Panc1 (cell line): ENCODE measurements around the gene SMC6. TPM values are rescaled to one million over a fixed set of nuclear protein-coding genes. Genes with fewer than 3 reads are reported as not detected.

ENCODE experiments used
- ATAC-seq: fragments of 200-7000 bp; cut with Tn5 transposase; 2 replicates; pipeline ENCODE4 v1.9.1; 2020; ENCODE audit warnings: mild to moderate bottlenecking, moderate library complexity
- BruUV-seq: library from RNA; stranded (reverse); fragments of 400-500 nt; replicated peaks from 2 replicates; lab custom pipeline; 2021; lab: Mats Ljungman, UMichigan
- CTCF ChIA-PET: fragments of 300-600 bp; sonication (Branson Sonifier 250); formaldehyde crosslinking; loops from one replicate; lab custom pipeline; 2022; ENCODE audit warnings: antibody characterized with exemption; lab: Charles Lee
- POLR2A ChIA-PET: fragments of 300-600 bp; sonication (Branson Sonifier 250); formaldehyde crosslinking; loops from one replicate; lab custom pipeline; 2022; ENCODE audit warnings: antibody characterized with exemption; lab: Charles Lee
- DNase-seq: peaks from one replicate; pipeline ENCODE4 v3.0.0-alpha.2; 2010; ENCODE audit warnings: low read depth, low spot score
- H3K27ac ChIP-seq: 2 replicates; pipeline ENCODE4 v1.5.1; 2011; ENCODE audit warnings: mild to moderate bottlenecking, low read length, inconsistent platforms
- H3K27me3 ChIP-seq: fragments of 200-500 bp; sonication (Bioruptor generic); 2 replicates; pipeline ENCODE4 v1.6.0; 2014; ENCODE audit warnings: low read length, inconsistent platforms; ENCODE audit not compliant: control insufficient read depth, insufficient read depth
- H3K36me3 ChIP-seq: fragments of 200-500 bp; sonication (Bioruptor generic); 2 replicates; pipeline ENCODE4 v1.5.1; 2014; ENCODE audit warnings: inconsistent platforms, mild to moderate bottlenecking, low read length, moderate library complexity; ENCODE audit not compliant: control insufficient read depth, insufficient read depth
- H3K4me1 ChIP-seq: 2 replicates; pipeline ENCODE4 v1.5.1; 2011; ENCODE audit warnings: inconsistent platforms, mild to moderate bottlenecking, low read length, moderate library complexity; ENCODE audit not compliant: control insufficient read depth, insufficient read depth
- H3K4me3 ChIP-seq, 2 experiments: 2 replicates each; pipeline ENCODE4 v1.5.1; 2011 to 2012; ENCODE audit warnings: low read depth in 2 of 2, low read length in 2 of 2, mild to moderate bottlenecking in 2 of 2, inconsistent platforms in 1 of 2, moderate library complexity in 1 of 2
- H3K9me3 ChIP-seq: fragments of 200-500 bp; sonication (Bioruptor generic); 2 replicates; pipeline ENCODE4 v1.5.1; 2014; ENCODE audit warnings: low read depth, mild to moderate bottlenecking, inconsistent platforms, low read length, moderate library complexity; ENCODE audit not compliant: control insufficient read depth, insufficient read depth
- POLR2AphosphoS5 ChIP-seq: IDR thresholded peaks from 2 replicates; pipeline ENCODE4 v1.6.1; 2012; ENCODE audit warnings: mild to moderate bottlenecking, low read depth, low read length, moderate library complexity
- SIN3A ChIP-seq: IDR thresholded peaks from 2 replicates; pipeline ENCODE4 v1.6.1; 2012; ENCODE audit warnings: low read depth, mild to moderate bottlenecking, low read length, moderate library complexity, borderline replicate concordance; ENCODE audit not compliant: insufficient read depth
- TCF7L2 ChIP-seq: IDR thresholded peaks from 2 replicates; pipeline ENCODE4 v1.6.1; 2011; ENCODE audit warnings: mild to moderate bottlenecking, low read depth, low read length, inconsistent platforms
- in situ Hi-C: cut with HindIII; loops from 2 replicates; pipeline ENCODE4 v1.10.0; 2016; ENCODE audit warnings: low sequenced_read_pairs, low pct_unique_long_range_greater_than_20kb
- intact Hi-C: fragments of 100-400 bp; cut with micrococcal nuclease; formaldehyde crosslinking; loops from one replicate; pipeline ENCODE4 v1.10.0; 2022; ENCODE audit not compliant: unreplicated experiment
- total RNA-seq: library from RNA; stranded (reverse); gene quantifications from one replicate; pipeline ENCODE4 v1.2.1, GENCODE V29; 2021; ENCODE audit not compliant: unreplicated experiment
- TF ChIP-seq, protein P1 (sequence below): fragments of 450-650 bp; IDR thresholded peaks from 2 replicates; pipeline ENCODE4 v1.5.1; 2017; ENCODE audit warnings: mild to moderate bottlenecking
- TF ChIP-seq, protein P2 (sequence below), 2 experiments: IDR thresholded peaks; 2 replicates each; pipeline ENCODE4 v1.6.1; 2011 to 2012; ENCODE audit warnings: low read depth in 2 of 2, control low read depth in 1 of 2, low read length in 1 of 2, mild to moderate bottlenecking in 1 of 2, moderate library complexity in 1 of 2; ENCODE audit not compliant: insufficient read depth in 1 of 2

Gene SMC6
- total RNA-seq, 1 experiment from 2014 or later, result 43.8 TPM

DNA sequence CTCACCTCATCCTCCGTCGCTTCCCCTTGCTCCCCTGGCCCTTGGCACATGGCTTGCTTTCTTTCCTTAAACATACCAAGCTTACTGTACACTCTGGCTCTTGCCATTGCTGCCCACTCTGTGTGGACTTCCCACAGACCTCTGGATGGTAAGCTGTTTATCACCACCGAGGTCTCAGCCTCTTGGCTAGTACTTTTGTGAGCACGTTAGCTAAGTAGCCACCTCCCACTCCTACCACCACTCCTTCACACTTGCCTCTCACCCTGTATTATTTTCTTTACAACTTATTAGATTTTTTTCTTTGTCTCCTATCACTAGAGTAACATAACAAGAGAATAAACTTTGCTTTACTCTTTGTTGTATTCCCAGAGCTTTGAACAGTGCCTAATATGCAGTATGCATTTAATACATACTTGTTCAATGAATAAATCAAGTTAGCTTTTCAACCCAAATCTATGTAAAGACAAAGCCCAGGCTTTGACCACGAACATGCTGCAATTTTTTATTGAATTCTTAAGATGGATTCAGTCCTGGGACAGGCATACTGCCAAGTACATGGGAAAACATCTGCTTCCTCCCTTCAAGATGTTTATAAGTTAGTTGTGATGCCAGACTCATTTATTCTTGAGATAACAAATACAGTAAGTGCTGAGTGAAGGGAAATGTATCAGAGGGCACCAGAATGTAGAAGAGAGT is 37.7 kb upstream of the SMC6 start:
- ATAC-seq (no peak), DNase-seq (no peak)
- Histone ChIP-seq H3K27me3 (no peaks in the 10 kb centered on the region; the same call in 1 of the 2 replicates), H3K9me3 (no peaks in the 10 kb centered on the region), H3K36me3 (no peaks in the 10 kb centered on the region), H3K4me1 (no peaks in the 10 kb centered on the region), H3K4me3 (no peak overlapping the region), H3K27ac (no peak overlapping the region)
- ChIA-PET POLR2A (no interaction called here), CTCF (no interaction called here)
- intact Hi-C loops (no loop called here), in situ Hi-C loops (no loop called here)
- TF ChIP-seq TCF7L2, result no peak
- TF ChIP-seq POLR2AphosphoS5, result no peak
- no peak for TF ChIP-seq SIN3A
- TF ChIP-seq, protein P1, sequence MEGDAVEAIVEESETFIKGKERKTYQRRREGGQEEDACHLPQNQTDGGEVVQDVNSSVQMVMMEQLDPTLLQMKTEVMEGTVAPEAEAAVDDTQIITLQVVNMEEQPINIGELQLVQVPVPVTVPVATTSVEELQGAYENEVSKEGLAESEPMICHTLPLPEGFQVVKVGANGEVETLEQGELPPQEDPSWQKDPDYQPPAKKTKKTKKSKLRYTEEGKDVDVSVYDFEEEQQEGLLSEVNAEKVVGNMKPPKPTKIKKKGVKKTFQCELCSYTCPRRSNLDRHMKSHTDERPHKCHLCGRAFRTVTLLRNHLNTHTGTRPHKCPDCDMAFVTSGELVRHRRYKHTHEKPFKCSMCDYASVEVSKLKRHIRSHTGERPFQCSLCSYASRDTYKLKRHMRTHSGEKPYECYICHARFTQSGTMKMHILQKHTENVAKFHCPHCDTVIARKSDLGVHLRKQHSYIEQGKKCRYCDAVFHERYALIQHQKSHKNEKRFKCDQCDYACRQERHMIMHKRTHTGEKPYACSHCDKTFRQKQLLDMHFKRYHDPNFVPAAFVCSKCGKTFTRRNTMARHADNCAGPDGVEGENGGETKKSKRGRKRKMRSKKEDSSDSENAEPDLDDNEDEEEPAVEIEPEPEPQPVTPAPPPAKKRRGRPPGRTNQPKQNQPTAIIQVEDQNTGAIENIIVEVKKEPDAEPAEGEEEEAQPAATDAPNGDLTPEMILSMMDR, result no peak
- TF ChIP-seq, protein P2, sequence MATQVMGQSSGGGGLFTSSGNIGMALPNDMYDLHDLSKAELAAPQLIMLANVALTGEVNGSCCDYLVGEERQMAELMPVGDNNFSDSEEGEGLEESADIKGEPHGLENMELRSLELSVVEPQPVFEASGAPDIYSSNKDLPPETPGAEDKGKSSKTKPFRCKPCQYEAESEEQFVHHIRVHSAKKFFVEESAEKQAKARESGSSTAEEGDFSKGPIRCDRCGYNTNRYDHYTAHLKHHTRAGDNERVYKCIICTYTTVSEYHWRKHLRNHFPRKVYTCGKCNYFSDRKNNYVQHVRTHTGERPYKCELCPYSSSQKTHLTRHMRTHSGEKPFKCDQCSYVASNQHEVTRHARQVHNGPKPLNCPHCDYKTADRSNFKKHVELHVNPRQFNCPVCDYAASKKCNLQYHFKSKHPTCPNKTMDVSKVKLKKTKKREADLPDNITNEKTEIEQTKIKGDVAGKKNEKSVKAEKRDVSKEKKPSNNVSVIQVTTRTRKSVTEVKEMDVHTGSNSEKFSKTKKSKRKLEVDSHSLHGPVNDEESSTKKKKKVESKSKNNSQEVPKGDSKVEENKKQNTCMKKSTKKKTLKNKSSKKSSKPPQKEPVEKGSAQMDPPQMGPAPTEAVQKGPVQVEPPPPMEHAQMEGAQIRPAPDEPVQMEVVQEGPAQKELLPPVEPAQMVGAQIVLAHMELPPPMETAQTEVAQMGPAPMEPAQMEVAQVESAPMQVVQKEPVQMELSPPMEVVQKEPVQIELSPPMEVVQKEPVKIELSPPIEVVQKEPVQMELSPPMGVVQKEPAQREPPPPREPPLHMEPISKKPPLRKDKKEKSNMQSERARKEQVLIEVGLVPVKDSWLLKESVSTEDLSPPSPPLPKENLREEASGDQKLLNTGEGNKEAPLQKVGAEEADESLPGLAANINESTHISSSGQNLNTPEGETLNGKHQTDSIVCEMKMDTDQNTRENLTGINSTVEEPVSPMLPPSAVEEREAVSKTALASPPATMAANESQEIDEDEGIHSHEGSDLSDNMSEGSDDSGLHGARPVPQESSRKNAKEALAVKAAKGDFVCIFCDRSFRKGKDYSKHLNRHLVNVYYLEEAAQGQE (IDR thresholded peaks at IDR 0.05; ENCODE audit: insufficient read depth in 1 of 2, low read depth in 2 of 2, low read length in 1 of 2), result no peak
- BruUV-seq, result no TSS peak

DNA sequence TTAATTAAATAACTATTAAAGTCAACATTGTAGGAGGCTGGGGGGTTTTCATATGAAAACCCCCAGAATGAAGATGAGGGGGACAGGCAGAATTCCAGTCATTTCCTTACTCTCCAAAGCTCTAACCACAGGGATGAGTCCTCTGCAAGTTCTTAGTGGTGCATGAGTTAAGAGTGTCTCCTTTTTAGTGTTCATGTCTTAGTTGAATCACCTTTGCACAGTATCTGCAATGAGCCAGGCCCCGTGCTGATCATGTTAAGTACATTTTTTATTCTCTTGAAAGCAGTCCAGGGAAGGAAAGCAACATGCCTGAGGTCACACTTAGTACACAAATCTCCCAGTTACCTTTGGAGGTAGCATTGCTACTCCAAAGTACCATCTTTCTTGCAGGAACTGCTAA is 36.9 kb upstream of the SMC6 start:
- Histone ChIP-seq H3K4me3 (no peak overlapping the region), H3K4me1 (no peaks in the 10 kb centered on the region), H3K27ac (no peak overlapping the region), H3K36me3 (no peaks in the 10 kb centered on the region), H3K27me3 (no peaks in the 10 kb centered on the region; the same call in 1 of the 2 replicates), H3K9me3 (no peaks in the 10 kb centered on the region)
- ChIA-PET CTCF (no interaction called here), POLR2A (no interaction called here)
- in situ Hi-C loops, result no loop called here
- TF ChIP-seq, protein P2 (IDR thresholded peaks at IDR 0.05; ENCODE audit: insufficient read depth in 1 of 2, low read depth in 2 of 2, low read length in 1 of 2), result no peak
- TF ChIP-seq TCF7L2, result no peak
- no peak for TF ChIP-seq SIN3A
- TF ChIP-seq, protein P1, result no peak
- no peak for TF ChIP-seq POLR2AphosphoS5
- BruUV-seq, result no TSS peak
- ATAC-seq (no peak), DNase-seq (no peak)
- intact Hi-C loops, result no loop called here
